GM19395 (cell line): ENCODE measurements around the gene ERGIC1.

Experiments
- ATAC-seq: cut with Tn5 transposase; IDR thresholded peaks from one replicate; pipeline ENCODE4 v1.9.1; 2021; ENCODE audit warnings: mild to moderate bottlenecking, moderate library complexity; ENCODE audit not compliant: unreplicated experiment

Gene ERGIC1

DNA sequence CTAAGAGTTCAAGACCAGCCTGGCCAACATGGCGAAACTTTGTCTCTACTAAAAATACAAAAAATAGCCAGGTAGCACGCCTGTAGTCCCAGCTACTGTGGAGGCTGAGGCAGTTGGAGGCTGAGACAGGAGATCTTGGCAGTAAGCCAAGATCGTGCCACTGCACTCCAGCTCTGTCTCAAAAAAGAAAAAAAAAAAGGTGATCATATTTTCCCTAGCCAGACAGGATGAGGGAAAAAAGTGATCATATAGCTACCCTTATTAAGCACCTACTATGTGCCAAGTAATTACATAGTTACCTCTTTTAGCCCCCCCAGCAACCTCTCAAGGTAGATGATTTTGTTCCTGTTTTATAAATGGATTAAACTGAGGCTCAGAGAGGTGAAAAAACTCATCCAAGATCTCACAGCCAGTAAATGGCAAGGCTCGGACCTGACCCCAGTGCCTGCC is 107.0 kb downstream of the ERGIC1 start:
- ATAC-seq: no peak

DNA sequence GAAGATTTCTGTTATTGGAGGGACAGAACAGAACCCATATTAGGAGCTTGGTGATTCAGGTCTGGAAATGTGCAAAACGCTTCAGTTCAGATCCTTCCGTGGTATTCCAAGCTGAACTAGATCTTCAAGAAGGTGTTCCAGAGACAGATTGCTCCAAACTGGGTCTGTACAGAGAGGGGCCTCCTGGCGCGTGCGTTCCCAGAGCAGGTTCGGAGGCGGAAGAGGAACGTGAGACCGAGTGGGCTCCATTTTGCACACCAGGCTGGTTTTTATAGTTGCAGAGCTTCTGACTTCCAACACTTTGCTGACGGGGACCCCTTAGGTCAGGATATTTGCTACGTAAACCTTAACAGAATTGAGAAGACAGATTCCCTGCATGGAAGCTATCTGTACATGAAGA is 108.5 kb downstream of the ERGIC1 start:
- no peak for ATAC-seq

DNA sequence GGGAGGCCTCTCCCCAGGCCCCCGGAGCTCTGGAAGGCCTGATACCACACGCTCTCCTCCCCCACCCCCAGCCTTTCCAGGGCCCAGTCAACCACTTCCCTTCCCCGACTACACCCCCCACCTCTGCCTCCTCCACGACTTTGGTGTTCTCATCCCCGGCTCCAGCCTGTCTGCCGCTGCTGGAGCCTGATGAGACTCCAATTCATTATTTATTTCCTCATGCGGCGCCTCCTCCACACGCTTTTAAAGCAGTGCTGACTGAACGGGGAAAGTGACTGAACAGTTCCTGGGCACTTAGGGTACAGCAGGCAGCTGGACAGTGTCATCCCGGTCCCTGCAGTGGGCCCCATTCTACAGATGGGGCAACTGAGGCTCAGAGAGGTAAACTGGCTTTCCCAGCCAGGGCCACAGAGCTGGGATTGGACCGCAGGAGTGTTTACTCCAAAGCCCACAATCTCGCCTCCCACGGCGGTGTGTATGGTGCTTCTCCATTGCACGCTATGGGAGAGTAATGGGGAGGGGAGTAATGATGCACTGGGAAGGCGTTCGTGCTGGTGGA is 109.3 kb downstream of the ERGIC1 start:
- no peak for ATAC-seq

DNA sequence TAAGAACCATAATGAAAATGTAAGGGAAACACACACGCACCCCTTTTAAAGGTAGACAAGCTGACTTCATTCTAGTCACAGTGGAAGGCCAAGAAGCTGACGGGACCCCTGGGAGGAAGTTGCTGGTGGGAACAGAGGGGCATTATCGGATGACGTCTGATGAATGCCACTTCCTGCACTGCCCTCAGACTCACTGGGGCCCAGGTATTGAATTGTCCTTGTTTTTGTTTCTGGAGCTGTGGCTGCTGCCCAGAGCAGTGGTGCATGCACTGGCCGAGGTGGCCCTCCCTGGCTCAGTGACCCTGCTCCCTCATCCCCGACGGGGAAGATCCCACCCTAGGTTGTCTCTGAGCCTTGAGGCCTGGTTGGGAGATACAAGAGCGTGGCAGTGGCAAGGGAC is 109.9 kb downstream of the ERGIC1 start:
- ATAC-seq: no peak

DNA sequence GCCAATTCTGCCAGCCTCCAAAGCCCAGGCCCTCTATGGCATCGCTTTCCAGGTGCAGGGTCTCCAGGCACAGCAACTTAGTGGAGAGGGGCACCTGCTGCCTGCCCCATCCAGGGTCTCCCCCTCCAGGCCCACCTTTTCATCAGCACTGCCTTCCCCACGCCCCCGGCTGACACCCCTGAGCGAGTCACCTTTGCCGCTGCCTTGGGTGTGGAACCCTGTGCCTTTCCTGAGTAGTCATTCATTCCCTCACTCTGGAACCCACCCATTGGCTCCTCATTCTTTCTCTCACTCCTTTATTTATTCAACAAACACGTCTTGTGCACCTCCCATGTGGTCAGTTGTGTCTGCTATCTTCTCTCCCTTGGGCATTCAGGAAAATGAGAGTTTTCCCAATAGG is 110.7 kb downstream of the ERGIC1 start:
- no peak for ATAC-seq

DNA sequence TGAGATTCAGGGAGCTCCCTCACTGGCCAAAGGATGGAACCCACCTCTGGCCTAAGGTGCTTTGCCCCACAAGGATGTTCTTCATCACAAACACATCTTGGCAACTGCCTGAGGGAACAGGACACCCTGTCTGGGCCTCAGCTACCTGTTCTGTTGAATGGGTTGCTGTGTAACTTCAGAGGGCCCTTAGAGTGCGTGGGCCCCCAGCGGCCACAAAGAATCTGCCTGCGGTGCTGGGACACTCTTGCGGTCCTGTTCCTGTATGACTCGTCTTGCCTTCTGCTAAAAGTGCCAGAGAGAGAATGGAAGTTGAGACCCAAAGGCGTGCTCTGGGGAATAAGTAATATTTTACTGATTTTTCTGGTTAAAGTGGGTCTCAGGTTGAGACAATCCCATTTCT is 111.1 kb downstream of the ERGIC1 start:
- ATAC-seq: no peak

DNA sequence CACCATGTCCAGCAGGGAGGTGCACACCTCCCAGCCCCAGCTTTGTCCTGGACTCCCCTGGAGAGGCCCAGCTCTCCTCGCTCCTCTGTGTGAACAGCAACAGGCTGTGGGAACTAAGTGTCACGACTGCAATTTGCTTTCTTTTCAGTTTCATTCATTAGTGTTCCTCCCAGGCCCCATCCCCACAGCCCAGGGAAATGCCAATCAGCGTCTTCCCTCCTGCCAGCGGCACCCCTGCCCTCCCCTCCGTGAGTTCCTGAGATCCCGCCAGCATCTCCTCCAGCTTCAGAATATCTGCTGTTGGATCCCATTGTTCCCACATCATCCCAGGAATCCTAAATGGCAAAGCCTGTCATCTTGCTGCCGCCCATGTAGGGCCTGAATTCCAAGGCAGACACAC is 112.1 kb downstream of the ERGIC1 start:
- no peak for ATAC-seq

DNA sequence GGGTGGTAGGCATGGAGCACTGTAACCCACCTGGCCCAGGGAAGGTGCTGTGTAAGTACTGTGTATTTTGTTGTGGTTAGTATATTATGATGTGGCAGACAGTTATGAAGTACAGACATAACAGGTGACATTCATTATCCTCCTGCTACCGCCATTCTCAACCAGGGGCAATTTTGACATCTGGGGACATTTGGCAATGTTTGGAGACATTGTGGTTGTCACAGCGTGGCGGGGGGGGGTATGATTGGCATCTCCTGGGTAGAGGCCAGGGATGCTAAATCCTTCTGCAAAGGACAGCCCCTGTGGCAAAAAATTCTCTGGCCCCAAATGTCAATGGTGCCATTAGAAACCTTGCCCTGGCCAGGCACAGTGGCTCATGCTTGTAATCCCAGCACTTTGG is 115.4 kb downstream of the ERGIC1 start:
- ATAC-seq: no peak

DNA sequence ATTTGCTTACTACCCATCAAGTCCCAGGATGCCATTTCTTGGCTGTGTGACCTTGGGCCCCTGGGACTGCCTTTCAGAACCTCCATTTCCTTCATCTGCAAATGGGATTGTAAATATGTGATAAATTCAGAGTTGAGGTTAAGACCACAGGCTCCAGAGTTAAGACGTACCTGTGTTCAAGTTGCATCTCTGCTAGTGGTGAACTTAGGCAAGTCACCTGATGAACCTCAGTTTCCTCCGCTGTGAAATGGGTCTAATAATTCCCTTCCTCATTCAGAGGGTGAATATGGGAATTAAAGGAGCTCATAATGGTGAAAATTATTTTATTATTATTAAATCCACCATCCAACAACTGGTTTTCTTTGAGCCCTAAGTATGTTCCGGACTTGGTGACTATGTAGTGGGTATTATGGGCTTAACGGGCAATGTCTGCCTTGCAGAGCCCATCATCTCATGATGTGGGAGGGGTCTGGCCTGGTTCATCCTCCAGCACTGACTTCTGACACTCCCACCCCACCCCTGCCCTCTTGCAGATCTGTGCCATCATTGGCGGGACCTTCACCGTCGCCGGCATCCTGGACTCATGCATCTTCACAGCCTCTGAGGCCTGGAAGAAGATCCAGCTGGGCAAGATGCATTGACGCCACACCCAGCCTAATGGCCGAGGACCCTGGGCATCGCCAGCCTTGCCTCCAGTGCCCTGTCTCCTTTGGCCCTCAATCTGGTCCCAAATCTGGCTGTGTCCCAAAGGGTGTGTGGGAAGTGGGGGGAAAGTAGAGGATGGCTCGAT is 116.3 kb downstream of the ERGIC1 start:
- ATAC-seq: no peak

DNA sequence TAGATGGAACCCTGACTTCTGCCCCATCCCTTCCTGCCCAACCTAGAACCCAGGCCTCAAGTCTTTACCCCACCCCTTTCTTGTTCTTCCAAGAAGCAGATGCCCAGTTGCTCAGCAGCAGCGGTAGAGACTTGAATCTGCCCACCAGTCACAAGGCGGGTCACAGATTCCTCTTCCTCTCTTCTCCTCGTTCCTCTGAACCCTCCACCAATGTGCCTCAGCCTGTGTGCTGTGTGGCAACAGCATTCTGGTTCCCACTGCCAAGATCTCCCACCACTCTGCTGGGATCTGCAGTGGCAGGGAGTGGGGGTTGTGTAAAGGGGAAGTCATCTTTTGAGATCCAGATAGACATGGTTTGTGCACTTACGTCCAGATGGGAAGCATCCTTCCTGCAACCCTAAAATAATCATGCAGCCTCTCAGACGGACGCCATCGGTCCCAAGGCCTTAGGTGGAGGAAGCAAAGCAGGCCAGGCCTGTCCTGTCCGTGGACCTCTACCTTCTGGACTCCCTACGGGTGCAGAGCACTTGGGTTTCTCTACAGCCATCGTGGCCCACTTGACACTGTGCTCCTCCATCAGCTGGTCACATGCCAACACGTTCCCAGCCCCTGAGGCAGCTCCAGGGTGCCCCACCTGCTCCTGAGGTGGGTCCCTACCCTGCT is 117.5 kb downstream of the ERGIC1 start:
- ATAC-seq: no peak

DNA sequence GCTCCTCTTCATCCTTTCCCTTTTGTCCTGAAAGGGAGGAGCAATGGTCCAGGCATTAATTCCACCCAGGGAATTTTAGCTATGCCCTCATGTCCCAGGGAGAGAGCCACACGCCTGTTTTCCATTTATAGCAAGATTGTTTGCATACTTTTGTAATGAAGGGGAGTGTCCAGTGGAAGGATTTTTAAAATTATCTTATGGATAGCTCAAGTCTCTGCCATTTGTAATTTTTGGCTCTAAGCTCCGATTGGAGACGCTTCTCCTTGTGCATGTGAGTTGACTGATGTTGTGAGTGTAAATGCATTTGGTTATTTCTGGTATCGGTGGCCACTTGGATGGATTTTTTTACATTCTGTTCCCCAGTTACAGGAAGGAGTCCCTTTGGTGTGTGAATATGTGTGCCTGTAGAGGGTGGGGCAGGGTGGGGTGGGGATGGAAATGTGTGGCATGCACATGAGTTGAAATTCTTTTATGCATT is 118.0 kb downstream of the ERGIC1 start:
- no peak for ATAC-seq

DNA sequence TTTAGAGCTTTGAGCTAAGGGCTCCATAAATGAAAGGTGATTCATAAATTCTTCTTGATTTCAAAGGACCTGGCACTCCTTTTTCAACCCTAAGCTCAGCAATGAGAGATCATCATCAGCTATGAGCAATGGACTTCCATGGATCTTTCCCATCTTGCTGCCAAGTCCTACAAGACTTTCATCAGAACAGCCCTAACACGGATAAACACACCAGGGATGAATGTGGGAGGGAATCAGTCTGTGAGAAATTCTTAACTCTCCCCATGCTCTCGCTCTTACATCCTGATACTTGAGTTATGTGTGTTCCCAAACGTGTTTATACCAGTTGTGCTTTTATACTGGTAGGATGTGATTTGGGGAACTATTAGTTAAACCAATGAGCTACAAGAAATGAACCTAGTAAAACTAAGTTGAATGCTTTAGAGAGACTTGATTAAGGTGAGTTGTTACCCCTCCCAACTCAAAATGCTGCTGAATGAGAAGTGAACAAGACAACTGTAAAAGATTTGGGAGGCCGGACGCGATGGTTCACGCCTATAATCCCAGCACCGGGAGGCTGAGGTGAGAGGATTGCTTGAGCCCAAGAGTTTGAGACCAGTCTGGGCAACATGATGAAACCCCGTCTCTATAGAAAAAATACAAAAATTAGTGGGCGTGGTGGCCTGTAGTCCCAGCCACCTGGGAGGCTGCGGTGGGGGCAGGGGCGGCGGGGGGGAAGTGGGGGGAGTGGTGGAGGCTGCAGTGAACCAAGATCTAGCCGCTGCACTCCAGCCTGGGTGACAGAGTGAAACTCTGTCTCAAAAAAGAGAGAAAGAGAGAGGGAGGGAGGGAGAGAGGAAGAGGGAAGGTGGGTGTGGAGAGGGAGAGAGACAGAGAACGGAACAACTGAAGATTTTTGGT is 120.0 kb downstream of the ERGIC1 start:
- no peak for ATAC-seq

DNA sequence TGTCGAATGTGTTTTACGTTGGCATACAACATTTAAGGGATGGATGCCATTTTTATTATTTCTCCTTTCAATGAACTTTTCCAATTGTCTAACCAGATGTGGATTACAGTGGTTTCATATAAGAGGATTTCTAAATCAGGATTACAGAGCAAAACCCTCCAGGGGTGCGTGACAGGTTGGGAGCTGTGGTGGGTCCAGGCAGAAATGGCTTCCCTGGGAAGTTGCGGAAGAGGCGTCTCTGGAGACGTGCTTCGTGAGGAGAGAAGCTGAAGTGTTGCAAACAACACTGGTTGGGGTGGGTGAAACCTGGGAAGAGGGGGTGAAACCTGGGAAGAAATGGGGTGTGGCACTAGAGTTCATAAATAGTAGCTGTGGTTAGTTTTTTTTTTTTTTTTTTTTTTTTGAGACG is 120.7 kb downstream of the ERGIC1 start:
- ATAC-seq: no peak

DNA sequence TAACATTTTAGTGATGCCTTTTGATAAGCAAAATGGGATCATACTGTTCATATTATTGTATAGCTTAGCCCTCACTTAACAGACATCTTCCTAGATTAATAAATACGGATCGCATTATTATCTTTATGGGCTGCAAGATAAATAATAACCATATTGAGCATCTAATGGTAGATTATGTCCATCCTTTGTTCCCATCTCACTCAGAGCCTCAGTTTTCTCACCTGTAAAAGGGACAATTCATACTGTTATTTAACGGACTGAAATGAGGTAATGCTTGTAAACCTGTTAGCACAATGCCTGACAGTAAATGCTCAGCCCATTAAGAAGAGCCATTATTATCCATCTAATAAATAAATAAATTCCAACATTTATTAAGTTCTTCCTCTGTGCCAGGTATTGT is 122.2 kb downstream of the ERGIC1 start:
- ATAC-seq: no peak

DNA sequence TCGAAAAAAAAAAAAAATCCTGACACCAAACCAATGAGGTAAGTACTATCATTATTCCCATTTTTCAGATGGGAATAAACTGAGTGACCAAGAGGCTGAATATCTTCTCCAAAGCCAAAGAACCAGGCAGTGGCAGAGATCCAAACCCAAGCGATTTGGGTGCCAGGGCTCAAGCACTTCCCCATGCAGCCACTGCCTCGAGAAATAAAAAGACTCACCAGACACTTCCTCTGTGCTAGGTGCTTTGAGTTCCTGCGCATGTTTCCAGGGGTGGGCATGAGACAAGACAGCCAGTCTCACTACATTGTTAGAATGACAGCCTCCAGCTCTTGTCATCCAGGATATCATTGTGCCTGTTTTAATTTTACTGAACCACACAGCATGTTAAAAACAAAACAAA is 122.9 kb downstream of the ERGIC1 start:
- no peak for ATAC-seq

DNA sequence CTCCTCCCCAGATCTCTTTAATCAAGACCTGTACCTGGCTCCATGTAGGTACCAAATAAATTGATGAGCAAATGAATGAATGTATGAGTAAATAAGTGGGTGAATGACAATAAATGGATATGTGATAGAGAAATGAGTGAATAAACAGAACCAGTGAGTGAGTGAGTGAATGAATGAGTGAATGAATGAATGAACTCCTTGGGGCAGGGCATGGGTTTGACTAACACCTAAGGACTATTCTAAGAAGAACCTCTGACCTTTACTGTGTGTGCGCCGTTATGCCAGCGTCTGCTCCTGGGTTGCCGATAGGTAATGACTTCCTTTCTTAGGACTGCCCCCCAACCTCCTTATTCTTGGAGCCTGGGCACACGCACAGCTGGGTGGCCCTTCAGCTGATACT is 123.4 kb downstream of the ERGIC1 start:
- no peak for ATAC-seq

DNA sequence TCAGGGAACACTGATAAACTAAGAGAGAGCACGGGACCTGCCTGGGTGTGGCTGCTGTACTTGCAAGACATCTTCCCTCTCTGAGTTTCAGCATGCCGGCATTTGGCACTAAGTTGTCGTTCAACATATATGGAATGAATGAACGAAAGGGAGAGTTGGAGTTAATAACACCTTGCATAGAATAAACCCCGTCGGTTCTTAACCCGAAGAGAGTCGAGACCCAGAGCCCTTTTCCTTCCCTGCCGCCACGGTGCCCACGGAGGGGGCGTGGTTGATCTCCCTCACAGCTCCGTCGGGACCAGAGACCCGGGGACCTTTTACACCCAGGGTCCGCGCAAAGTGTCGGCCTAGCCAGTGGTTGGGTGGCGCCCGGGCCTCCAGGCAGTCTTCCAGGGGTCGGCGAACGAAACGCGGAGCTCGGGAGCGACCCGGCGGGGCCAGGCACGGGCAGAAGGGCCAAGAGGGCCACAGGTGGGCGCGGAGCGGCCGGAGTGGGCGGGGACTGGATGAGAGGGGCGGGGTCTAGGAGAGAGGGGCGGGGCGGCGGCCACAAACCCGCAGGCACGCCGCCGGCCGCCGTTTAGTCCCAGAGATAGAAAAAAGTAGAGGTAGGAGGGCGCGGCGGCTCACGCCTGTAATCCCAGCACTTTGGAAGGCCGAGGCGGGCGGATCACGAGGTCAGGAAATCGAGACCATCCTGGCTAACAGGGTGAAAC is 124.4 kb downstream of the ERGIC1 start:
- peak; percentile 71 for ATAC-seq

DNA sequence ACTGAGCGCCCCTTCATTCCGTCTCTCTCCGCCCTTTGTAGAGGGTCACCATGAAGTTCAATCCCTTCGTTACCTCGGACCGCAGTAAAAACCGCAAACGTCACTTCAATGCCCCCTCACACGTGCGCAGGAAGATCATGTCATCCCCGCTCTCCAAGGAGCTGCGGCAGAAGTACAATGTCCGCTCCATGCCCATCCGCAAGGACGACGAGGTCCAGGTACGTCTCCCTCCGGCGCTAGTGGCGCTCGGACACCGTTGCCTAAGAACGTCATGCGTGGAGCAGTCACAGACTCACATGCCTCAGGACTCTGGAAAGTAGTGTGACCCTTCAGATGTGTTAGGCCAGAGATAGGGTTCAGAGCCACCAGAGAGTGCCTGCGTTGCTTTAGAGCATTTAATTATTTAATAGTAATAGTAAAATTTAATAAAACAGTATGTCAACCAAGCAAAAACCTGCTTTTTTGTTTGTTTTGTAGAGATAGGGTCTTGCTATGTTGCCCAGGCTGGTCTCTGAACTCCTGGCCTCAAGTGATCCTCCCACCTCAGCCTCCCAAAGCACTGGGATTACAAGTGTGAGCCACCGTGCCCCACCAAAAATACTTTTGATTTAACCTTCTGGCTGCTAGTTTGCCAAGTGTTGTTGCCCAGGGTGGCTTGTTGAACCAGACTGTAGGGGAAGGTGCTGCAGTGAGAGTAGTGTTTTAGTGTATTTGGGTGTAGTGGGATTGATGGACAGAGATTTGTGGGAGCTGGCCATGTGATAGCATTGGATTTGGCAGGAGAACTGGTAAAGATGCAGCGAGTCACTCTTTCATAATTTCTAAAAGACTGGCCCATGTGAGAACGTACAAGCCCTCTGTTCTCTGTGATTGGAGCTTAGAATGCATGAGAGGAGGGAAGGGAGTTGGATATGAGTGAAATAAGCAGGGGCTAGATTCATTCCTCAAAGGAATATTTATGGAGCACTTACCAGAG is 126.1 kb downstream of the ERGIC1 start:
- ATAC-seq: peak; percentile 1

DNA sequence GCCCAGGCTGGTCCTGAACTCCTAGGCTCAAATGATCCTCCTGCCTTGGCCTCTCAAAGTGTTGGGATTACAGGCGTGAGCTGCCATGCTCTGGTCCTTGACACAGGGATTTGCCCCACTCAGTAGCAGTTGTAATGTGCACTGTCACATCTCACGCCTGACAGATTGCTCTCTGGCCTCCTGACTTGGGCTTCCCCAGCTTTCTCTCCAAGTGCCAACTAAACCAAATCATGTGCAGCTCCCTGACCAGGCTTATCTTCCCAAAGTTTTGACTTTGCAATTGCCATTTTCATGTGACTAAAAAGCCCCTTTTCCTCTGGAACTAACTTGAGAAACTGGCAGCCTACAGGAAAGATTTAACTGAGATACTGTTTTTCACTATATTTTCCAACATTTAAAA is 135.9 kb downstream of the ERGIC1 start:
- no peak for ATAC-seq
